Smooth muscle cell (in vitro differentiated cells): ENCODE results near the gene SLC12A5. TPM values are rescaled to one million over a fixed set of nuclear protein-coding genes. Genes with fewer than 3 reads are reported as not detected.

Experiments used
- DNase-seq: peaks from one replicate; lab custom pipeline; 2025; ENCODE audit not compliant: unreplicated experiment; lab: John Stamatoyannopoulos, UW
- H2AFZ ChIP-seq: fragments of 200-600 bp; sonication (generic); 2 replicates; pipeline ENCODE4 v1.6.0; 2016; ENCODE audit warnings: antibody characterized with exemption, low read depth, mild to moderate bottlenecking
- H3F3A ChIP-seq: fragments of 200-600 bp; sonication (generic); 2 replicates; pipeline ENCODE4 v1.6.0; 2017; ENCODE audit warnings: antibody characterized with exemption, low read depth
- H3K27ac ChIP-seq: fragments of 200-600 bp; sonication (generic); 2 replicates; pipeline ENCODE4 v1.5.1; 2016; ENCODE audit warnings: low read depth, mild to moderate bottlenecking
- H3K27me3 ChIP-seq: fragments of 200-600 bp; sonication (generic); 2 replicates; pipeline ENCODE4 v1.6.1; 2016; ENCODE audit warnings: low read depth, mild to moderate bottlenecking
- H3K36me3 ChIP-seq: fragments of 200-600 bp; sonication (generic); 2 replicates; pipeline ENCODE4 v1.5.1; 2016; ENCODE audit warnings: low read depth
- H3K4me1 ChIP-seq: fragments of 200-600 bp; sonication (generic); 2 replicates; pipeline ENCODE4 v1.5.1; 2016; ENCODE audit warnings: low read depth
- H3K4me2 ChIP-seq: fragments of 200-600 bp; sonication (generic); 2 replicates; pipeline ENCODE4 v1.6.0; 2016; ENCODE audit warnings: mild to moderate bottlenecking
- H3K4me3 ChIP-seq: fragments of 200-600 bp; sonication (generic); 2 replicates; pipeline ENCODE4 v1.5.1; 2016; ENCODE audit warnings: mild to moderate bottlenecking
- H3K79me2 ChIP-seq: fragments of 200-600 bp; sonication (generic); 2 replicates; pipeline ENCODE4 v1.6.0; 2016; ENCODE audit warnings: low read depth, mild to moderate bottlenecking
- H3K9ac ChIP-seq: fragments of 200-600 bp; sonication (generic); 2 replicates; pipeline ENCODE4 v1.6.0; 2016; ENCODE audit warnings: low read depth
- H3K9me3 ChIP-seq: fragments of 200-600 bp; sonication (generic); replicated peaks from 2 replicates; pipeline ENCODE4 v1.5.1; 2016; ENCODE audit warnings: low read depth
- H4K20me1 ChIP-seq: fragments of 200-600 bp; sonication (generic); 2 replicates; pipeline ENCODE4 v1.6.0; 2016; ENCODE audit warnings: low read depth
- CTCF ChIP-seq: fragments of 200-600 bp; sonication (generic); IDR thresholded peaks from 2 replicates; pipeline ENCODE4 v1.5.1; 2017; ENCODE audit warnings: borderline replicate concordance, mild to moderate bottlenecking, antibody characterized with exemption; ENCODE audit not compliant: insufficient read depth, poor library complexity, severe bottlenecking
- WGBS: methylation state at CpG from one replicate; pipeline ENCODE4 v1.1.7; 2016; ENCODE audit warnings: low lambda C conversion rate; 5-methylcytosine and 5-hydroxymethylcytosine counted together
- polyA plus RNA-seq: library from polyadenylated mRNA; unstranded; fragments of >200 nt; fragmentation: Nextera tagmentation; extraction: Ambion mirVana; gene quantifications from 2 replicates; pipeline ENCODE4 v1.2.1, GENCODE V29; 2016
- total RNA-seq: library from RNA; depleted of rRNA; stranded (reverse); fragments of >200 nt; gene quantifications from 2 replicates; pipeline ENCODE4 v1.2.3, GENCODE V29; 2014

SLC12A5 gene
- total and polyA plus RNA-seq, 2 experiments from 2014 or later, result 0.40 to 1.3 TPM

DNA sequence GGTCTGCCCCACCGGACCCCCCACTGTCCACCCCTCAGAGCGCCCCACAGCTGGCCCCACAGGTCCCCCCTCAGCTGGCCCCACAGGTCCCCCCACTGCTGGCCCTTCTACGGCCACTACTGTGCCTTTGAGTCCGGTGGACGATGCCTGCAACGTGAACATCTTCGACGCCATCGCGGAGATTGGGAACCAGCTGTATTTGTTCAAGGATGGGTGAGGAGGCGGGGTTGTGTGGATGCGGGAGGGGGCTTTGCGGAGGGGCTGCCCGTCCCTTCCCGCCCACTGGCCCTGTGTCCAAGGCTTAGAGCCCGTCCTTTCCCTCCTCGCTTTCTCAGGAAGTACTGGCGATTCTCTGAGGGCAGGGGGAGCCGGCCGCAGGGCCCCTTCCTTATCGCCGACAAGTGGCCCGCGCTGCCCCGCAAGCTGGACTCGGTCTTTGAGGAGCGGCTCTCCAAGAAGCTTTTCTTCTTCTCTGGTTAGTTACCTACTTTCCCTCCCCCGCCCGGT is 15.6 kb upstream of the SLC12A5 start:
- Histone ChIP-seq H3K27me3 (no peaks in the 10 kb centered on the region), H4K20me1 (no peaks in the 10 kb centered on the region), H3K4me3 (peak overlapping the region; percentile 31), H3K79me2 (no peaks in the 10 kb centered on the region), H3K4me2 (peak overlapping the region; percentile 76), H3K9ac (no peak overlapping the region), H2AFZ (peak overlapping the region; percentile 52), H3K36me3 (no peaks in the 10 kb centered on the region), H3K9me3 (no peaks in the 10 kb centered on the region), H3F3A (no peaks in the 10 kb centered on the region), H3K27ac (no peak overlapping the region), H3K4me1 (peaks cover 8% of the 10 kb centered on the region)
- WGBS, result 41% methylated on average over 24 of the region's 29 CpGs
- DNase-seq, result no peak
- TF ChIP-seq CTCF, result no peak

- DNase-seq, result no peak
- Histone ChIP-seq H3K9me3 (no peaks in the 10 kb centered on the region), H3K27ac (no peak overlapping the region), H4K20me1 (no peaks in the 10 kb centered on the region), H3K4me3 (peak overlapping the region; percentile 31), H3K4me2 (peak overlapping the region; percentile 76), H2AFZ (peak overlapping the region; percentile 52), H3K27me3 (no peaks in the 10 kb centered on the region), H3K36me3 (no peaks in the 10 kb centered on the region), H3K9ac (no peak overlapping the region), H3K4me1 (peaks cover 6% of the 10 kb centered on the region), H3F3A (no peaks in the 10 kb centered on the region), H3K79me2 (no peaks in the 10 kb centered on the region)
- 2% methylated on average over 67 of the region's 67 CpGs for WGBS
- peak; percentile 80 for TF ChIP-seq CTCF
Observed at GRCh38 chr20:46013829-46014516, 15.0 kb upstream of the SLC12A5 start.

DNA sequence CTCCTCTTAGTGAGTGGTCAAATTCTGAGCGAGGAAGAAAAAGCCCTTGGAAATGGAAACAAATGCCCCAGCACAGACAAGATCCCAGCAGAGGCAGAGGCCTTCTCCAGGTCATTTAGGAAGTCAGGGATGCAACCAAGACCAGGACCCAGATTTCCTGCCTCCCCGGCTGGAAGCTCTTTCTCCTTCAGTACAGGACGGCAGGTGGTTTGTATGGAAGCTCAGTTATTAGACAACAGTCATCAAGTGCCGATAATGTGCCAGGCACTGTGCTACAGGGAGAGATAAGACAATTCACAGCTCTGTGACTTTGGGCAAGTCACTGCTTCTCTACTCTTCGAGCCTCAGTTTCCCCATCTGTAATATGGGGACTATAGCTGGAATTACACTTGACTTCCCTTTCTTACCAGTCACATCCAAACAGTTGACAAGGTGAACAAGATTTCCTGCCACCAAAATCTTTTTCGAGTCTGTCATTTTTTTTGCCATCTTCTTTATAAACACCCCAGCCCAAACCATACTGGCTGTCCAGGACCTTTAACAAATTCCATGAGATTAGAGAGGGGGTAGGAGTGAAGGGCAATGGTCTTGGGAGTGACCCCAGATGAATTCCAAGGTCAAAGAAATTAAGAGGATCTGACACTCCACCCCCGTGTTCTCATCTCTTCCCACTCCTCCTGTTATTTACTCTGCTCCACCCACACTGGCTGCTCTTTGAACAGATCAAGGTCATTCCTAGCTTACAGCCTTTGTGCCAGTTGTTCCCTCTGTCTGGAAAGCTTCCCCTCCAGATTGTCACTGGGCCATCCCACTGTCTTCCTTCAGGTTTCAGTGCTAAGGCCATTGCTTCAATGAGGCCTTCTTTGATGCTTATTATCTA is 14.3 kb upstream of the SLC12A5 start:
- H4K20me1 ChIP-seq, result no peaks in the 10 kb centered on the region
- no peaks in the 10 kb centered on the region for H3K79me2 ChIP-seq
- no peak overlapping the region for H3K9ac ChIP-seq
- 77% methylated on average over 7 of the region's 7 CpGs for WGBS
- H3K4me1 ChIP-seq, result peaks cover 6% of the 10 kb centered on the region
- TF ChIP-seq CTCF, result no peak
- H2AFZ ChIP-seq, result no peak overlapping the region
- H3K9me3 ChIP-seq, result no peaks in the 10 kb centered on the region
- no peaks in the 10 kb centered on the region for H3K36me3 ChIP-seq
- H3K27ac ChIP-seq, result no peak overlapping the region
- no peak for DNase-seq
- no peaks in the 10 kb centered on the region for H3K27me3 ChIP-seq
- H3F3A ChIP-seq, result no peaks in the 10 kb centered on the region
- no peak overlapping the region for H3K4me3 ChIP-seq
- peak overlapping the region; percentile 76 for H3K4me2 ChIP-seq
